ENCODE measurements around the gene TTR. TPM values are rescaled to one million over a fixed set of nuclear protein-coding genes. Genes with fewer than 3 reads are reported as not detected.

Gene TTR
- total RNA-seq, 4 donors from 2014 or later = not detected

DNA sequence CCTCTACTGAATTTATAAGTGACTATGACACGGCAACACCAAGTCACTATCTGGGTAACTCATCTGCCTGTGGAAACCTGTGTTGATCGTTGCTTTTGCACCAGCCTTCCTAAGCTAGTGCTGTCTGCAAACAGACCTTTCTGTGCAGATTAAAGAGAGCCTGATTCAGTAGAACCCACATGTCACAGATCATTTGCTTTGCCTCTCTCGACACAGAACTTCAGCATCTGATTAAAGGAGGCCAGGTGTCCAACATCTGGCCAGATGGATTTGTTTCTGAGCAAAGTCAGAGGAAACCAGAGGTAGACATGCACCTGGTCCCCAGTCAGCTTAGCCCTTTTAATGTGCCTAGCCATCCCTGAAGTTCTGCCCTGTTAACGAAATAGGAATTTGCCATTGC, 15.0 kb upstream of the TTR start:
- no peak for DNase-seq (ENCODE audit: low spot score)
- TF ChIP-seq, protein P1, sequence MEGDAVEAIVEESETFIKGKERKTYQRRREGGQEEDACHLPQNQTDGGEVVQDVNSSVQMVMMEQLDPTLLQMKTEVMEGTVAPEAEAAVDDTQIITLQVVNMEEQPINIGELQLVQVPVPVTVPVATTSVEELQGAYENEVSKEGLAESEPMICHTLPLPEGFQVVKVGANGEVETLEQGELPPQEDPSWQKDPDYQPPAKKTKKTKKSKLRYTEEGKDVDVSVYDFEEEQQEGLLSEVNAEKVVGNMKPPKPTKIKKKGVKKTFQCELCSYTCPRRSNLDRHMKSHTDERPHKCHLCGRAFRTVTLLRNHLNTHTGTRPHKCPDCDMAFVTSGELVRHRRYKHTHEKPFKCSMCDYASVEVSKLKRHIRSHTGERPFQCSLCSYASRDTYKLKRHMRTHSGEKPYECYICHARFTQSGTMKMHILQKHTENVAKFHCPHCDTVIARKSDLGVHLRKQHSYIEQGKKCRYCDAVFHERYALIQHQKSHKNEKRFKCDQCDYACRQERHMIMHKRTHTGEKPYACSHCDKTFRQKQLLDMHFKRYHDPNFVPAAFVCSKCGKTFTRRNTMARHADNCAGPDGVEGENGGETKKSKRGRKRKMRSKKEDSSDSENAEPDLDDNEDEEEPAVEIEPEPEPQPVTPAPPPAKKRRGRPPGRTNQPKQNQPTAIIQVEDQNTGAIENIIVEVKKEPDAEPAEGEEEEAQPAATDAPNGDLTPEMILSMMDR (IDR thresholded peaks at IDR 0.05) = no peak
- no peak for ATAC-seq (ENCODE audit: low FRiP score)

DNA sequence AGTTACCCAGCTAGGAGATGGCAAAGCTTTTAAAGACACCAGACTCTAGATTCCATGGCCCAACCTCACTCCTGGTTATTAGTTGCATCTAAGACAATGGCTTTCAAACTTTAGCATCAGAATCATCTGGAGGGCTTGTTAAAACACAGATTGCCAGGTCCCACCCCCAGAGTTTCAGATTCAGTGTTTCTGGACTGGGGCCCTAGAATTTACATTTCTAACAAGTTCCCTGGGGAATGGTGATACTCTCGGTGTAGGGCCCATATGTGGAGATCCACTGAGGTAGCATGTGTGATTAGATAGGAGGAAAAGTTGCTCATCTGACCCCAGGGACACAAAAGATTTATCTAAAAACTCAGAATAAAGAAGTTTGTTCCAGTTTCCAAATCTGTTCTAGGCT, 14.5 kb upstream of the TTR start:
- DNase-seq (ENCODE audit: low spot score) (no peak), ATAC-seq (ENCODE audit: low FRiP score) (no peak)
- TF ChIP-seq, protein P1 (IDR thresholded peaks at IDR 0.05) = no peak

- ATAC-seq (ENCODE audit: low FRiP score) = no peak
- no peak for DNase-seq (ENCODE audit: low spot score)
Measured at GRCh38 chr18:31578126-31578525, 13.6 kb upstream of the TTR start.

DNA sequence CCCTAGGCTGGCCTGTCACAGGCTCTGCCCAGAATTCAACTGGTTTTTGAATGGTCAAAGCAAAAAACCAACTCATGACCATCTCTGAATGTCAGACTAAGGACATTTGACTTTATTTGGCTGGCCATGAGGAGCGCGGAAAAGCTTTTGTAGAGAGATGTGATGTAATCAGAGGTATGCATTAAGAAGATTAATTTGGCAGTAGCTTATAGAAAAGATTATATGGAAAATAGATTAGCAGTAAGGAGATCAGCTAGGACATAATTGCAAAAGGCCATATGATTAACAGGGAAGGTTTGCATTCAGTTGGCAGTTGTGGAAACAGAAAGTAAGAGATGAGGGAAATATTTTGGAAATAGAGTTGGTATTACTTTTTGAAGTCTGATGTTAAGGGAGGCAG, 12.3 kb upstream of the TTR start:
- DNase-seq (ENCODE audit: low spot score) (no peak), ATAC-seq (ENCODE audit: low FRiP score) (no peak)
- TF ChIP-seq, protein P1 (IDR thresholded peaks at IDR 0.05) = no peak

More at GRCh38 chr18:31578126-31578525, 13.6 kb upstream of the TTR start:
- TF ChIP-seq, protein P1 (IDR thresholded peaks at IDR 0.05) = no peak

- TF ChIP-seq, protein P1 (IDR thresholded peaks at IDR 0.05) = no peak
- DNase-seq (ENCODE audit: low spot score) (no peak), ATAC-seq (ENCODE audit: low FRiP score) (no peak)
Measured at GRCh38 chr18:31581498-31582197, 10.0 kb upstream of the TTR start.

DNA sequence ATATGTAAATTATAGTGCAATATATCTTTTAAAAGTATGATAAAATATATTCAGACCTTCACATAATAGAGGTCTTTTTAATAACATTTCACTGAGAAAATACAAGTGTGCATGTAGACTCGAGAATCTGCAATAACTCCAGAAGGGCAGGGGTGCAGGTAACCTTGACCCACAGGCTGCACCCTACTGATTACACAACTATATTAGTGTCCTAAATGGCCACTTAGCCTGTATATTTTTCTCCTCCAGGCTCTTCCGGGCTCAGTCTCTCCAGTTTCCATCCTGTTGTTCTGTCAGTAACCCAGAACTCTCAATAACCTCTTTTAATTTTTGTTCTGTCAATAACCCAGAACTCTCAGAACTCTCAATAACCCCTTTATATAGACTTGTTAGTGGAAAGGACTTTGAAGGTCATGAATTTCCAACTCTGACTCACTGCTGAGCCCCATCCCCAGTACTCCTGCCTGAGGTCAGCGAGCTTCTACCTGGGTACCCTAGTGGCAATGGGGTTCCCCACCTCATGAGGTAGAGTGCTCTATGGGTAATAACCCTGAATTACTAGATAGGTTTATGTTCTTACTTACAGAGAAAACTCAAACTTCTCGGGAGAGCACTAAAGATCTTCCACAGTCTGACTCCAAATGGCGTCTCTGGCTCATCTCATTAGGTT, 8.4 kb upstream of the TTR start:
- ATAC-seq (ENCODE audit: low FRiP score) = no peak
- TF ChIP-seq, protein P1 (IDR thresholded peaks at IDR 0.05) = no peak
- no peak for DNase-seq (ENCODE audit: low spot score)

DNA sequence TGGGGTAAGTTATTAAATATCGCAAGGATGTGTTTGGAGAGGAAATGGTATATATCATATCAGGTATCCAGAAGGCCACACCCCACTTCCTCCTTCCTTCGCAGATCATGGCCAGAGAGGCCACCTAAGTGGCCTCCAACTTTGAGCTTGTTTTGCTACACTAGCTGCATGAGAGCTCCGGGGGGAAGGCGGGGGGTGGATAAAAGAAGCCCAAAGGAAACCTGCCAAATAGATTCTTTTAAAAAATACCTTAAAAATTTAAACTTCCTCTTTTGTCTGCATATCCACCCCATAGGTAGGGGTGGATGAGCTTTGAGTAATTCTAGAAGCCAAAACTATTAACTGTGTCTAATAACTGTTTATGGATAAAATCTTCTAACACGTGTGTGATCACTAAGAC, 5.7 kb upstream of the TTR start:
- TF ChIP-seq, protein P1 (IDR thresholded peaks at IDR 0.05) = no peak
- ATAC-seq (ENCODE audit: low FRiP score) = no peak
- no peak for DNase-seq (ENCODE audit: low spot score)
